Kidney (tissue), 14 donors: ENCODE data around the gene MEF2A. TPM values are rescaled to one million over a fixed set of nuclear protein-coding genes. Genes with fewer than 3 reads are reported as not detected.

Experiments used
- DNase-seq, 5 donors: peaks; one replicate each; pipeline ENCODE4 v3.0.0-alpha.2; 2013 to 2020
- FAIRE-seq: peaks from 2 replicates; lab custom pipeline; 2012; peaks lifted over from hg19 to GRCh38; lab: Jason Lieb, UNC
- H3K27ac ChIP-seq, 2 donors: one replicate each; pipeline ENCODE4 v1.7.0; 2013; ENCODE audit warnings: low read depth in 2 of 2, low read length in 2 of 2, inconsistent platforms in 1 of 2
- H3K27me3 ChIP-seq: one replicate; pipeline ENCODE4 v1.7.1; 2013; ENCODE audit warnings: low read length, inconsistent platforms; ENCODE audit not compliant: control insufficient read depth, insufficient read depth
- H3K36me3 ChIP-seq, 3 donors: one replicate each; pipeline versions ENCODE4 v1.7.0 to v1.7.1; 2013; ENCODE audit warnings: low read length in 3 of 3, control low read depth in 1 of 3, inconsistent platforms in 1 of 3; ENCODE audit not compliant: insufficient read depth in 3 of 3, control insufficient read depth in 2 of 3
- H3K4me1 ChIP-seq, 3 donors: one replicate each; pipeline versions ENCODE4 v1.7.0 to v1.7.1; 2013; ENCODE audit warnings: low read length in 3 of 3, inconsistent platforms in 1 of 3, low read depth in 1 of 3; ENCODE audit not compliant: control insufficient read depth in 2 of 3, insufficient read depth in 2 of 3
- H3K4me3 ChIP-seq, 3 donors: one replicate each; pipeline versions ENCODE4 v1.7.0 to v1.8.1; 2013; ENCODE audit warnings: low read length in 3 of 3, control low read depth in 1 of 3, inconsistent platforms in 1 of 3
- H3K9ac ChIP-seq, 3 donors: one replicate each; pipeline versions ENCODE4 v1.7.0 to v1.7.1; 2013; ENCODE audit warnings: low read length in 3 of 3, control low read depth in 1 of 3, inconsistent platforms in 1 of 3
- H3K9me3 ChIP-seq, 3 donors: one replicate each; pipeline versions ENCODE4 v1.7.0 to v1.7.1; 2013; ENCODE audit warnings: low read length in 3 of 3, control low read depth in 1 of 3, inconsistent platforms in 1 of 3; ENCODE audit not compliant: control insufficient read depth in 2 of 3, insufficient read depth in 1 of 3
- CTCF ChIP-seq: IDR thresholded peaks from 3 replicates; pipeline ENCODE4 v1.5.1; 2012; ENCODE audit warnings: mild to moderate bottlenecking, moderate library complexity, borderline replicate concordance; ENCODE audit not compliant: insufficient read depth; ENCODE audit errors: extremely low read depth
- intact Hi-C: fragments of 100-400 bp; cut with DNase I; formaldehyde crosslinking; loops from one replicate; pipeline ENCODE4 v1.11.1; 2022
- polyA plus RNA-seq: library from polyadenylated mRNA; stranded (reverse); fragments of 350-450 nt; fragmentation: Illumina TruSeq; extraction: RNeasy Lipid Tissue Mini Kit (QIAGEN cat#74804); gene quantifications from one replicate; pipeline ENCODE4 v1.2.3, GENCODE V29; 2014; ENCODE audit warnings: low read depth, low replicate concordance; ENCODE audit not compliant: insufficient read depth
- total RNA-seq: library from RNA; stranded (reverse); fragmentation: NEBNext Ultra II Directional; extraction: Animal tissue kit (Norgen Biotek cat#: 25700); gene quantifications from one replicate; pipeline ENCODE4 v1.2.1, GENCODE V29; 2021
- donor health status: control.
- donor health status: control.
- donor health status: control.
- donor health status: control.
- donor health status: control.
- donor health status: DM: yes; HTN: yes; CAD: no.
- donor health status: Normal renal cell carcinoma (clear cell type).

The MEF2A gene
- total and polyA plus RNA-seq, 2 donors from 2014 or later, result 20.8 to 82.2 TPM

GRCh38 chr15:99716540-99717095, 150.8 kb downstream of the MEF2A start:
- FAIRE-seq (no peak), DNase-seq (no peak)
- intact Hi-C loops, result no loop called here
- Histone ChIP-seq H3K27me3 (no peaks in the 10 kb centered on the region), H3K36me3 (peaks cover 3 to 11% (median 8%) of the 10 kb centered on the region in 3 donors), H3K4me1 (peaks cover 0 to 4% (median 0%) of the 10 kb centered on the region in 3 donors), H3K9me3 (no peaks in the 10 kb centered on the region), H3K4me3 (no peak overlapping the region), H3K27ac (no peak overlapping the region), H3K9ac (no peak overlapping the region)
- no peak for TF ChIP-seq CTCF

GRCh38 chr15:99717161-99718009, 151.6 kb downstream of the MEF2A start:
- intact Hi-C loops, result no loop called here

GRCh38 chr15:99718421-99718820, 152.6 kb downstream of the MEF2A start:
- Histone ChIP-seq H3K36me3 (peaks cover 0 to 5% (median 0%) of the 10 kb centered on the region in 3 donors), H3K9me3 (no peaks in the 10 kb centered on the region), H3K4me1 (peaks cover 0 to 4% (median 0%) of the 10 kb centered on the region in 3 donors), H3K4me3 (no peak overlapping the region), H3K27me3 (no peaks in the 10 kb centered on the region), H3K9ac (no peak overlapping the region), H3K27ac (no peak overlapping the region)
- no peak for TF ChIP-seq CTCF
- FAIRE-seq (no peak), DNase-seq (peak in 2 of 5 donors; percentile 47 to 75)
- intact Hi-C loops, result no loop called here

More at GRCh38 chr15:99717161-99718009, 151.6 kb downstream of the MEF2A start:
- DNase-seq (no peak), FAIRE-seq (no peak)
- H3K9me3 ChIP-seq, result no peaks in the 10 kb centered on the region
- peaks cover 3 to 8% (median 5%) of the 10 kb centered on the region in 3 donors for H3K36me3 ChIP-seq
- no peak overlapping the region for H3K4me3 ChIP-seq
- peaks cover 0 to 4% (median 0%) of the 10 kb centered on the region in 3 donors for H3K4me1 ChIP-seq
- H3K9ac ChIP-seq, result no peak overlapping the region
- no peaks in the 10 kb centered on the region for H3K27me3 ChIP-seq
- TF ChIP-seq CTCF, result no peak
- no peak overlapping the region for H3K27ac ChIP-seq
